DOHH2 (cell line): ENCODE data around the gene CELA2B.

Experiments
- H3F3A ChIP-seq: fragments of 200-600 bp; sonication (generic), shearing (Covaris generic); 2 replicates; pipeline ENCODE4 v1.6.0; 2016; ENCODE audit warnings: antibody characterized with exemption, mild to moderate bottlenecking; ENCODE audit not compliant: control insufficient read depth, insufficient read depth
- H3K27ac ChIP-seq: fragments of 200-600 bp; sonication (generic); 2 replicates; pipeline ENCODE4 v1.5.1; 2014; ENCODE audit warnings: low read depth, mild to moderate bottlenecking, low read length, moderate library complexity
- H3K27me3 ChIP-seq: fragments of 200-600 bp; sonication (generic); 2 replicates; pipeline ENCODE4 v1.6.1; 2014; ENCODE audit warnings: mild to moderate bottlenecking, low read length, mixed read lengths; ENCODE audit not compliant: control insufficient read depth
- H3K36me3 ChIP-seq: fragments of 200-600 bp; sonication (generic); 2 replicates; pipeline ENCODE4 v1.6.1; 2014; ENCODE audit warnings: mild to moderate bottlenecking, low read length, moderate library complexity, mixed read lengths; ENCODE audit not compliant: control insufficient read depth
- H3K4me1 ChIP-seq: fragments of 200-600 bp; sonication (generic); 2 replicates; pipeline ENCODE4 v1.6.1; 2014; ENCODE audit warnings: mild to moderate bottlenecking, low read length, mixed read lengths; ENCODE audit not compliant: control insufficient read depth
- H3K4me2 ChIP-seq: fragments of 200-600 bp; sonication (generic); 2 replicates; pipeline ENCODE4 v1.6.0; 2014; ENCODE audit warnings: mild to moderate bottlenecking, low read length, moderate library complexity
- H3K4me3 ChIP-seq: fragments of 200-600 bp; sonication (generic); 2 replicates; pipeline ENCODE4 v1.5.1; 2014; ENCODE audit warnings: mild to moderate bottlenecking, low read length, mixed read lengths
- H3K79me2 ChIP-seq: fragments of 200-600 bp; sonication (generic); 2 replicates; pipeline ENCODE4 v1.6.1; 2014; ENCODE audit warnings: mild to moderate bottlenecking, low read length, mixed read lengths; ENCODE audit not compliant: control insufficient read depth
- H3K9me2 ChIP-seq: fragments of 200-600 bp; sonication (generic); replicated peaks from 2 replicates; pipeline ENCODE4 v1.6.1; 2014; ENCODE audit warnings: mild to moderate bottlenecking, low read length, mixed read lengths; ENCODE audit not compliant: control insufficient read depth
- H3K9me3 ChIP-seq: fragments of 200-600 bp; sonication (generic); 2 replicates; pipeline ENCODE4 v1.6.1; 2014; ENCODE audit warnings: antibody characterized with exemption, low read length, mixed read lengths; ENCODE audit not compliant: control insufficient read depth, insufficient read depth
- H4K20me1 ChIP-seq: fragments of 200-600 bp; sonication (generic); 2 replicates; pipeline ENCODE4 v1.6.0; 2014; ENCODE audit warnings: low read depth, mild to moderate bottlenecking, antibody characterized with exemption, low read length, moderate library complexity; ENCODE audit not compliant: control insufficient read depth, insufficient read depth
- EZH2phosphoT487 ChIP-seq: fragments of 200-600 bp; sonication (generic); IDR thresholded peaks from 2 replicates; pipeline ENCODE4 v1.6.1; 2017; ENCODE audit warnings: borderline replicate concordance, mild to moderate bottlenecking, antibody characterized with exemption, low read length, moderate library complexity, mixed read lengths
- TF ChIP-seq, protein P1 (sequence below): fragments of 200-600 bp; sonication (generic); IDR thresholded peaks from one replicate; pipeline ENCODE4 v1.5.1; 2014; ENCODE audit warnings: antibody characterized with exemption, mild to moderate bottlenecking, low read depth, low read length; ENCODE audit not compliant: poor library complexity, severe bottlenecking

The CELA2B gene

DNA sequence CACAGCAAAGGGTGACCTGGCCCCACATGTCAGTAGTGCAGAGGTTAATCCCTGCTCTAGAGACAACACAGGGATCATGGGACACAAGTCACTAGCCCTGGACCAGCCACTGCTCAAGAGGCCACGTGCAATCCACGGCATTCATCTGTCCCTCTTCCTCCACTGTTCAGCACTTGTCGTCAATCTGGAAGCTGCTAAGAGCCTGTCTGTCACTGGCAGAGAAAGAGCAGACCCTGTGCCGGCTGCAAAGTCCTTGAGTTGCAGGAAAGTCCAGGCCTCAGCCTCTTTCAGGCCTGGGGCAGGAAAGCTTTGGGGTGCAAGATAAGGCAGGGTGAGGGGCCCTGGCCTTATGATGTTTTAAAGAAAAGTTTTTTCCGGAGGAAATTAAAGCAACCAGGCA is 16.7 kb downstream of the CELA2B start:
- TF ChIP-seq EZH2phosphoT487: no peak
- TF ChIP-seq, protein P1, sequence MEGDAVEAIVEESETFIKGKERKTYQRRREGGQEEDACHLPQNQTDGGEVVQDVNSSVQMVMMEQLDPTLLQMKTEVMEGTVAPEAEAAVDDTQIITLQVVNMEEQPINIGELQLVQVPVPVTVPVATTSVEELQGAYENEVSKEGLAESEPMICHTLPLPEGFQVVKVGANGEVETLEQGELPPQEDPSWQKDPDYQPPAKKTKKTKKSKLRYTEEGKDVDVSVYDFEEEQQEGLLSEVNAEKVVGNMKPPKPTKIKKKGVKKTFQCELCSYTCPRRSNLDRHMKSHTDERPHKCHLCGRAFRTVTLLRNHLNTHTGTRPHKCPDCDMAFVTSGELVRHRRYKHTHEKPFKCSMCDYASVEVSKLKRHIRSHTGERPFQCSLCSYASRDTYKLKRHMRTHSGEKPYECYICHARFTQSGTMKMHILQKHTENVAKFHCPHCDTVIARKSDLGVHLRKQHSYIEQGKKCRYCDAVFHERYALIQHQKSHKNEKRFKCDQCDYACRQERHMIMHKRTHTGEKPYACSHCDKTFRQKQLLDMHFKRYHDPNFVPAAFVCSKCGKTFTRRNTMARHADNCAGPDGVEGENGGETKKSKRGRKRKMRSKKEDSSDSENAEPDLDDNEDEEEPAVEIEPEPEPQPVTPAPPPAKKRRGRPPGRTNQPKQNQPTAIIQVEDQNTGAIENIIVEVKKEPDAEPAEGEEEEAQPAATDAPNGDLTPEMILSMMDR: no peak
- H3K4me2 ChIP-seq: no peak overlapping the region
- no peaks in the 10 kb centered on the region for H3K36me3 ChIP-seq

DNA sequence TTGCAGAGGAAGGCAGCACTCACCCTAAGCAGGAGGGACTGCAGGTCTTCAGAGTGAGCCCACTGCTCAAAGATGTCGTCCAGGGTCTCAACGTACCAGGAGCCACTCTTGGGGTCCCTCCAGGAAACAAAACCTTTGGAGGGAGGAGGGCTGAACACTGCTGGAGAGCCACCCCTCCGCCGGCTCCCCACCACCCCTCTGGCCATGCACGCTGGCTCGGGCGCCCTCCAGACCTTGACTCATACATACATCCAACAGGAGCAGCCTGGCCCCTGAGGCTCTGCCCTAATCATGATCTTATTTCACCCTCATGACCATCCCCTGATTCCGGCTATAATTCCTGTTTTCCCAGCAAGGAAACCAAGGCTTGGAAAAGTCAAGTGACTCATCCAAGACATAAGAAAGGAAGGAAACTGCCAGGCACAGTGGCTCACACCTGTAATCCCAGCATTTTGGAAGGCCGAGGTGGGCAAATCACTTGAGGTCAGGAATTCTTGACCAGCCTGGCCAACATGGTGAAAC is 18.0 kb downstream of the CELA2B start:
- no peaks in the 10 kb centered on the region for H3K9me2 ChIP-seq
- no peaks in the 10 kb centered on the region for H3K27me3 ChIP-seq
- H3K9me3 ChIP-seq: no peaks in the 10 kb centered on the region
- H3K4me3 ChIP-seq: no peak overlapping the region
- no peaks in the 10 kb centered on the region for H4K20me1 ChIP-seq
- no peaks in the 10 kb centered on the region for H3K79me2 ChIP-seq
- H3F3A ChIP-seq: no peaks in the 10 kb centered on the region
- H3K27ac ChIP-seq: no peak overlapping the region
- H3K4me2 ChIP-seq: no peak overlapping the region
- no peaks in the 10 kb centered on the region for H3K4me1 ChIP-seq
- TF ChIP-seq, protein P1: no peak
- TF ChIP-seq EZH2phosphoT487: no peak
- H3K36me3 ChIP-seq: no peaks in the 10 kb centered on the region

More for the DNA sequence above, 16.7 kb downstream of the CELA2B start:
- no peaks in the 10 kb centered on the region for H3F3A ChIP-seq
- H3K79me2 ChIP-seq: no peaks in the 10 kb centered on the region
- no peaks in the 10 kb centered on the region for H3K4me1 ChIP-seq
- H4K20me1 ChIP-seq: no peaks in the 10 kb centered on the region
- no peak overlapping the region for H3K4me3 ChIP-seq
- H3K9me2 ChIP-seq: no peaks in the 10 kb centered on the region
- no peak overlapping the region for H3K27ac ChIP-seq
- no peaks in the 10 kb centered on the region for H3K27me3 ChIP-seq
- H3K9me3 ChIP-seq: no peaks in the 10 kb centered on the region

DNA sequence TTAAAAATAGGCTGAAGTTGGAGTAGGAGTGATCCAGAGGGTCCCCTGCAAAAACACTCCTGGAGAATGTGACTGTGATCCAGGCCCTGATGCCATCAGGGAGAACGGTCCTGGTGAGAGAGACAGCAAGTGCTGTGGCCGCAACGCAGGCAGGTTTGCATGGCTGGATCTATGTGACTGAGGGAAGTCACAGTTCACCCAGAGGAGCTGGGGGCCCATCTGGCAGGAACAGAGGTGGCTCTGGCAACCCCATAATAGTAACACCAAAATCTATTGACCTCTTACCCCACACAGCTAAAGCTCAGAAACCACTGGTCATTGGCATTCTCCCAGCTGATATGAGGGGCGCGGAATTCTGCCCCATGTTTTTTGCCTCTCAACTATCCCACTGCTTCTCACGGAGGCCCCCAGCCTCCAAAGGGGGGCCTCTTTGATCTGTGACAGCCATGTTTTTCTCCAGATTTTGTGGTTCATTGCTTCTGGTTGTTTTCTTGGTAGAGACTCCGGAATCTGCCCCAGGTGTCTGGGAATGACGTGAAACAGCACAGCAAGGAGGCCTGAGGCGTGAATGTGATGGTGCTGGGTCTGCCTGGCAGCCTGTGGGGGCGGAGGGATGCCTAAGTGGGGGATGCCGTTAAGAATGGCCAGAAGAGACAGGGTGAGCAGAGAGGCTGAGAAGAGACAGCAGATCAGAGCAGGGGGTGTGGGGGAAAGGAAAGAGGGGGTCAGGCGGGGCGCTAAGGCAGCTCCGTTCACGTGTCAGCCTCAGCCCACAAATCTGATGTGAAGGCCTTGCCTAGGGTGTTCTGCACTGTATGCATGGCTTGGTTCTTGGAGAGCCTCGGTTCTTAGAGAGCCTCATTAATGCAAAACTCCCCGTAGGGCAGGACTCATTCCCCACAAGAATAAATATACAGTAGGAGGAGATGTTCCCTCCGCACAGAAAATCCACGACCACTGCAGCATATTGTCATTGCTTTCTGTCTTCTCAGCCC is 24.6 kb downstream of the CELA2B start:
- TF ChIP-seq EZH2phosphoT487: no peak
- TF ChIP-seq, protein P1: no peak
- Histone ChIP-seq H3K36me3 (no peaks in the 10 kb centered on the region), H3K4me2 (no peak overlapping the region)

More for the DNA sequence above, 24.6 kb downstream of the CELA2B start:
- Histone ChIP-seq H4K20me1 (no peaks in the 10 kb centered on the region), H3K9me2 (no peaks in the 10 kb centered on the region), H3K4me3 (no peak overlapping the region), H3K4me1 (no peaks in the 10 kb centered on the region), H3K9me3 (no peaks in the 10 kb centered on the region), H3F3A (no peaks in the 10 kb centered on the region), H3K27ac (no peak overlapping the region), H3K27me3 (no peaks in the 10 kb centered on the region), H3K79me2 (no peaks in the 10 kb centered on the region)
